ENCODE measurements around the gene PCDH10.

PCDH10 gene

GRCh38 chr4:133147921-133148689 is 989 bp upstream of the PCDH10 start:
- no peak overlapping the region for H3K27ac ChIP-seq (ENCODE audit: low read depth, low read length)
- H3K27me3 ChIP-seq (ENCODE audit: control insufficient read depth, low read length), result no peaks in the 10 kb centered on the region
- H3K36me3 ChIP-seq (ENCODE audit: control insufficient read depth, low read length), result no peaks in the 10 kb centered on the region
- peaks cover 15% of the 10 kb centered on the region; the same call in 1 of the 2 replicates for H3K9me3 ChIP-seq (ENCODE audit: control insufficient read depth, insufficient read depth, low read length)
- TF ChIP-seq CTCF (IDR thresholded peaks at IDR 0.05; ENCODE audit: low read depth, low read length, poor library complexity, severe bottlenecking) (no peak), EZH2phosphoT487 (IDR thresholded peaks at IDR 0.05; ENCODE audit: borderline replicate concordance, low read length) (no peak)
- no peaks in the 10 kb centered on the region for H3K79me2 ChIP-seq (ENCODE audit: control insufficient read depth, low read length)
- H3K4me2 ChIP-seq (ENCODE audit: low read length), result no peak overlapping the region
- no peaks in the 10 kb centered on the region for H3F3A ChIP-seq (ENCODE audit: control insufficient read depth, insufficient read depth)
- no peaks in the 10 kb centered on the region for H4K20me1 ChIP-seq (ENCODE audit: control insufficient read depth, insufficient read depth, low read depth, low read length)
- no peaks in the 10 kb centered on the region for H3K4me1 ChIP-seq (ENCODE audit: control insufficient read depth, low read length)
- no peak overlapping the region for H3K4me3 ChIP-seq (ENCODE audit: low read length)
- no peaks in the 10 kb centered on the region for H3K9me2 ChIP-seq (replicated peaks; ENCODE audit: control insufficient read depth, low read length)

GRCh38 chr4:133149364-133149695 is 236 bp downstream of the PCDH10 start:
- TF ChIP-seq CTCF (IDR thresholded peaks at IDR 0.05; ENCODE audit: low read depth, low read length, poor library complexity, severe bottlenecking) (no peak), EZH2phosphoT487 (IDR thresholded peaks at IDR 0.05; ENCODE audit: borderline replicate concordance, low read length) (no peak)
- Histone ChIP-seq H3K27ac (ENCODE audit: low read depth, low read length) (no peak overlapping the region), H3K36me3 (ENCODE audit: control insufficient read depth, low read length) (no peaks in the 10 kb centered on the region), H3K9me3 (ENCODE audit: control insufficient read depth, insufficient read depth, low read length) (peaks cover 15% of the 10 kb centered on the region; the same call in 1 of the 2 replicates), H4K20me1 (ENCODE audit: control insufficient read depth, insufficient read depth, low read depth, low read length) (no peaks in the 10 kb centered on the region), H3K4me1 (ENCODE audit: control insufficient read depth, low read length) (no peaks in the 10 kb centered on the region), H3K9me2 (replicated peaks; ENCODE audit: control insufficient read depth, low read length) (no peaks in the 10 kb centered on the region), H3K27me3 (ENCODE audit: control insufficient read depth, low read length) (no peaks in the 10 kb centered on the region), H3K79me2 (ENCODE audit: control insufficient read depth, low read length) (no peaks in the 10 kb centered on the region), H3K4me3 (ENCODE audit: low read length) (no peak overlapping the region), H3F3A (ENCODE audit: control insufficient read depth, insufficient read depth) (no peaks in the 10 kb centered on the region), H3K4me2 (ENCODE audit: low read length) (no peak overlapping the region)

- H3K27me3 ChIP-seq (ENCODE audit: control insufficient read depth, low read length), result no peaks in the 10 kb centered on the region
- H3K9me3 ChIP-seq (ENCODE audit: control insufficient read depth, insufficient read depth, low read length), result peaks cover 15% of the 10 kb centered on the region; the same call in 1 of the 2 replicates
- H3K4me2 ChIP-seq (ENCODE audit: low read length), result no peak overlapping the region
These were observed 908 bp downstream of the PCDH10 start for GRCh38 chr4:133149932-133150471.

More at GRCh38 chr4:133149932-133150471, 908 bp downstream of the PCDH10 start:
- H3K79me2 ChIP-seq (ENCODE audit: control insufficient read depth, low read length), result no peaks in the 10 kb centered on the region
- no peaks in the 10 kb centered on the region for H3K9me2 ChIP-seq (replicated peaks; ENCODE audit: control insufficient read depth, low read length)
- no peaks in the 10 kb centered on the region for H3K4me1 ChIP-seq (ENCODE audit: control insufficient read depth, low read length)
- no peak overlapping the region for H3K4me3 ChIP-seq (ENCODE audit: low read length)
- H3F3A ChIP-seq (ENCODE audit: control insufficient read depth, insufficient read depth), result no peaks in the 10 kb centered on the region
- no peaks in the 10 kb centered on the region for H3K36me3 ChIP-seq (ENCODE audit: control insufficient read depth, low read length)
- no peak overlapping the region for H3K27ac ChIP-seq (ENCODE audit: low read depth, low read length)
- no peak for TF ChIP-seq CTCF (IDR thresholded peaks at IDR 0.05; ENCODE audit: low read depth, low read length, poor library complexity, severe bottlenecking)
- TF ChIP-seq EZH2phosphoT487 (IDR thresholded peaks at IDR 0.05; ENCODE audit: borderline replicate concordance, low read length), result no peak
- H4K20me1 ChIP-seq (ENCODE audit: control insufficient read depth, insufficient read depth, low read depth, low read length), result no peaks in the 10 kb centered on the region
